Globus pallidus (tissue), 1 donor: ENCODE measurements around the gene GPR63.

Experiments
- DNase-seq: peaks from one replicate; pipeline ENCODE4 v3.0.0-alpha.2; 2015; ENCODE audit warnings: low spot score

Gene GPR63

GRCh38 chr6:96821034-96821433 lies 16.2 kb downstream of the GPR63 start:
- DNase-seq: no peak

- DNase-seq: no peak
Measured at GRCh38 chr6:96816301-96816817, 20.9 kb downstream of the GPR63 start.

- DNase-seq: no peak
Measured at GRCh38 chr6:96814625-96815024, 22.7 kb downstream of the GPR63 start.

- DNase-seq: no peak
Measured at GRCh38 chr6:96812077-96812703, 25.1 kb downstream of the GPR63 start.

- no peak for DNase-seq
Measured at GRCh38 chr6:96811670-96812069, 25.6 kb downstream of the GPR63 start.

GRCh38 chr6:96811136-96811535 lies 26.1 kb downstream of the GPR63 start:
- DNase-seq: no peak

GRCh38 chr6:96809119-96809518 lies 28.2 kb downstream of the GPR63 start:
- DNase-seq: no peak

- DNase-seq: no peak
Measured at GRCh38 chr6:96803106-96803481, 34.2 kb downstream of the GPR63 start.

GRCh38 chr6:96795481-96795880 lies 41.8 kb downstream of the GPR63 start:
- no peak for DNase-seq

GRCh38 chr6:96794980-96795379 lies 42.3 kb downstream of the GPR63 start:
- DNase-seq: no peak

GRCh38 chr6:96792561-96793190 lies 44.6 kb downstream of the GPR63 start:
- DNase-seq: no peak

- no peak for DNase-seq
Measured at GRCh38 chr6:96789871-96790270, 47.4 kb downstream of the GPR63 start.

- no peak for DNase-seq
Measured at GRCh38 chr6:96787846-96788580, 49.3 kb downstream of the GPR63 start.

GRCh38 chr6:96786336-96786735 lies 50.9 kb downstream of the GPR63 start:
- no peak for DNase-seq

GRCh38 chr6:96784650-96785049 lies 52.6 kb downstream of the GPR63 start:
- DNase-seq: no peak

GRCh38 chr6:96783307-96783706 lies 54.0 kb downstream of the GPR63 start:
- DNase-seq: no peak

- no peak for DNase-seq
Measured at GRCh38 chr6:96781557-96781956, 55.7 kb downstream of the GPR63 start.

- DNase-seq: no peak
Measured at GRCh38 chr6:96777113-96777512, 60.2 kb downstream of the GPR63 start.

- no peak for DNase-seq
Measured at GRCh38 chr6:96775727-96776400, 61.4 kb downstream of the GPR63 start.

- no peak for DNase-seq
Measured at GRCh38 chr6:96766769-96767168, 70.5 kb downstream of the GPR63 start.

- DNase-seq: no peak
Measured at GRCh38 chr6:96762599-96762998, 74.7 kb downstream of the GPR63 start.

GRCh38 chr6:96761794-96762193 lies 75.5 kb downstream of the GPR63 start:
- no peak for DNase-seq
